ENCODE measurements around the gene MARVELD3. TPM values are rescaled to one million over a fixed set of nuclear protein-coding genes. Genes with fewer than 3 reads are reported as not detected.
A peak's percentile ranks its signal among the peaks of the same experiment; 100 is the strongest.

The MARVELD3 gene
- total RNA-seq, 2 donors from 2014 or later = 11.4 to 20.0 TPM

GRCh38 chr16:71635632-71636031, 9.6 kb downstream of the MARVELD3 start:
- H3K27ac ChIP-seq = no peak overlapping the region
- intact Hi-C loops (cut with DNase I) = no loop called here
- no peak for TF ChIP-seq POLR2A (IDR thresholded peaks at IDR 0.05)
- DNase-seq (ENCODE audit: low spot score) = no peak
- 53% methylated on average over 2 of the region's 2 CpGs for WGBS
- no peaks in the 10 kb centered on the region for H3K9me3 ChIP-seq
- H3K4me1 ChIP-seq (replicated peaks) = no peaks in the 10 kb centered on the region
- no peak overlapping the region for H3K4me3 ChIP-seq
- H3K27me3 ChIP-seq (replicated peaks; ENCODE audit: insufficient read depth) = no peaks in the 10 kb centered on the region
- H3K36me3 ChIP-seq = no peaks in the 10 kb centered on the region

GRCh38 chr16:71637398-71637797, 11.4 kb downstream of the MARVELD3 start:
- Histone ChIP-seq H3K27ac (no peak overlapping the region), H3K4me3 (no peak overlapping the region), H3K4me1 (replicated peaks) (no peaks in the 10 kb centered on the region), H3K36me3 (no peaks in the 10 kb centered on the region), H3K27me3 (replicated peaks; ENCODE audit: insufficient read depth) (no peaks in the 10 kb centered on the region), H3K9me3 (no peaks in the 10 kb centered on the region)
- no peak for DNase-seq (ENCODE audit: low spot score)
- intact Hi-C loops (cut with DNase I) = no loop called here
- TF ChIP-seq POLR2A (IDR thresholded peaks at IDR 0.05) = no peak
- TF ChIP-seq CTCF (IDR thresholded peaks at IDR 0.05) = no peak
- no peak for TF ChIP-seq POLR2AphosphoS5 (IDR thresholded peaks at IDR 0.05)
- 68% methylated on average over 3 of the region's 3 CpGs for WGBS

- no peak for TF ChIP-seq POLR2A (IDR thresholded peaks at IDR 0.05)
- TF ChIP-seq POLR2AphosphoS5 (IDR thresholded peaks at IDR 0.05) = no peak
- peak in 2 of 4 experiments; percentile 25 to 28 for TF ChIP-seq CTCF (IDR thresholded peaks at IDR 0.05)
- DNase-seq (ENCODE audit: low spot score) = no peak
- intact Hi-C loops (cut with DNase I) = no loop called here
- Histone ChIP-seq H3K27me3 (replicated peaks; ENCODE audit: insufficient read depth) (no peaks in the 10 kb centered on the region), H3K36me3 (no peaks in the 10 kb centered on the region), H3K9me3 (no peaks in the 10 kb centered on the region), H3K4me1 (replicated peaks) (no peaks in the 10 kb centered on the region), H3K4me3 (no peak overlapping the region), H3K27ac (no peak overlapping the region)
- 77% methylated on average over 4 of the region's 4 CpGs for WGBS
Observed at GRCh38 chr16:71645450-71645849, 19.5 kb downstream of the MARVELD3 start.

GRCh38 chr16:71647391-71647790, 21.4 kb downstream of the MARVELD3 start:
- TF ChIP-seq POLR2AphosphoS5 (IDR thresholded peaks at IDR 0.05) (no peak), POLR2A (IDR thresholded peaks at IDR 0.05) (no peak), CTCF (IDR thresholded peaks at IDR 0.05) (no peak)
- intact Hi-C loops (cut with DNase I) = no loop called here
- Histone ChIP-seq H3K36me3 (no peaks in the 10 kb centered on the region), H3K9me3 (no peaks in the 10 kb centered on the region), H3K27me3 (replicated peaks; ENCODE audit: insufficient read depth) (no peaks in the 10 kb centered on the region), H3K27ac (no peak overlapping the region), H3K4me1 (replicated peaks) (no peaks in the 10 kb centered on the region), H3K4me3 (no peak overlapping the region)
- 83% methylated on average over 7 of the region's 7 CpGs for WGBS
- DNase-seq (ENCODE audit: low spot score) = no peak

GRCh38 chr16:71648162-71648561, 22.2 kb downstream of the MARVELD3 start:
- DNase-seq (ENCODE audit: low spot score) = no peak
- TF ChIP-seq POLR2AphosphoS5 (IDR thresholded peaks at IDR 0.05) = no peak
- no peak for TF ChIP-seq POLR2A (IDR thresholded peaks at IDR 0.05)
- no peak for TF ChIP-seq CTCF (IDR thresholded peaks at IDR 0.05)
- Histone ChIP-seq H3K4me1 (replicated peaks) (no peaks in the 10 kb centered on the region), H3K27me3 (replicated peaks; ENCODE audit: insufficient read depth) (no peaks in the 10 kb centered on the region), H3K4me3 (no peak overlapping the region), H3K9me3 (no peaks in the 10 kb centered on the region), H3K27ac (no peak overlapping the region), H3K36me3 (no peaks in the 10 kb centered on the region)
- WGBS = 89% methylated on average over 2 of the region's 2 CpGs
- intact Hi-C loops (cut with DNase I) = no loop called here
